Stimulated activated CD8-positive, alpha-beta memory T cell treated with anti-CD3 and anti-CD28 coated beads, Interleukin-7, amount 100 ng/mL, for 1 hour (primary cell): ENCODE measurements around the gene PLIN3.
"Not testable (repeated sequence)": the region's sequence is repeated elsewhere in the genome, so short reads cannot be mapped to it uniquely, and the experiment has no call there.

ENCODE experiments used
- DNase-seq, 2 donors: peaks; one replicate each; pipeline ENCODE4 v3.0.0-alpha.2; 2020; ENCODE audit warnings: low read depth in 2 of 2

The PLIN3 gene

GRCh38 chr19:4867534-4868285 is at the start of gene PLIN3:
Gene PLIN3 (minus strand): TSS chr19:4867667. CDS start chr19:4861394, 6,273 bp downstream.
- DNase-seq: peak; percentile 73 to 84

GRCh38 chr19:4916292-4917082 is 49.0 kb upstream of the PLIN3 start:
- DNase-seq: no peak

GRCh38 chr19:4914736-4915501 is 47.5 kb upstream of the PLIN3 start:
- peak; percentile 53 to 56 for DNase-seq

- DNase-seq: no peak
These were observed 46.7 kb upstream of the PLIN3 start for GRCh38 chr19:4913996-4914735.

GRCh38 chr19:4911786-4912672 is 44.6 kb upstream of the PLIN3 start:
- DNase-seq: peak; percentile 35 to 43

GRCh38 chr19:4911314-4911713 is 43.8 kb upstream of the PLIN3 start:
- no peak for DNase-seq

GRCh38 chr19:4910594-4911281 is 43.3 kb upstream of the PLIN3 start:
- no peak for DNase-seq

- peak; percentile 83 to 84 for DNase-seq
These were observed 42.6 kb upstream of the PLIN3 start for GRCh38 chr19:4909897-4910593.

GRCh38 chr19:4909156-4909896 is 41.9 kb upstream of the PLIN3 start, which contains the start of gene UHRF1:
Gene UHRF1 (plus strand): TSS chr19:4909501. CDS start chr19:4910886, 1,385 bp downstream.
- DNase-seq: no peak

- DNase-seq: no peak
These were observed 41.3 kb upstream of the PLIN3 start for GRCh38 chr19:4908781-4909155.

- no peak for DNase-seq
These were observed 40.9 kb upstream of the PLIN3 start for GRCh38 chr19:4908360-4908759.

- no peak for DNase-seq
These were observed 39.5 kb upstream of the PLIN3 start for GRCh38 chr19:4906963-4907362.

- DNase-seq: no peak
These were observed 37.0 kb upstream of the PLIN3 start for GRCh38 chr19:4904481-4904880.

- DNase-seq: no peak
These were observed 35.3 kb upstream of the PLIN3 start, which contains the start of gene ARRDC5 for GRCh38 chr19:4902796-4903195. Gene ARRDC5 (minus strand): TSS chr19:4902896. CDS start chr19:4902825, 71 bp downstream.

- not testable (repeated sequence) for DNase-seq
These were observed 33.4 kb upstream of the PLIN3 start for GRCh38 chr19:4900879-4901278.

GRCh38 chr19:4897146-4897545 is 29.7 kb upstream of the PLIN3 start:
- DNase-seq: no peak

- no peak for DNase-seq
These were observed 28.9 kb upstream of the PLIN3 start for GRCh38 chr19:4896372-4896771.

- not testable (repeated sequence) for DNase-seq
These were observed 25.5 kb upstream of the PLIN3 start for GRCh38 chr19:4892962-4893361.
